NCI-H128 (cell line): ENCODE results near the gene DIP2C.

Source experiments
- DNase-seq: peaks from one replicate; lab custom pipeline; 2025; ENCODE audit not compliant: unreplicated experiment; lab: John Stamatoyannopoulos, UW

DIP2C gene

DNA sequence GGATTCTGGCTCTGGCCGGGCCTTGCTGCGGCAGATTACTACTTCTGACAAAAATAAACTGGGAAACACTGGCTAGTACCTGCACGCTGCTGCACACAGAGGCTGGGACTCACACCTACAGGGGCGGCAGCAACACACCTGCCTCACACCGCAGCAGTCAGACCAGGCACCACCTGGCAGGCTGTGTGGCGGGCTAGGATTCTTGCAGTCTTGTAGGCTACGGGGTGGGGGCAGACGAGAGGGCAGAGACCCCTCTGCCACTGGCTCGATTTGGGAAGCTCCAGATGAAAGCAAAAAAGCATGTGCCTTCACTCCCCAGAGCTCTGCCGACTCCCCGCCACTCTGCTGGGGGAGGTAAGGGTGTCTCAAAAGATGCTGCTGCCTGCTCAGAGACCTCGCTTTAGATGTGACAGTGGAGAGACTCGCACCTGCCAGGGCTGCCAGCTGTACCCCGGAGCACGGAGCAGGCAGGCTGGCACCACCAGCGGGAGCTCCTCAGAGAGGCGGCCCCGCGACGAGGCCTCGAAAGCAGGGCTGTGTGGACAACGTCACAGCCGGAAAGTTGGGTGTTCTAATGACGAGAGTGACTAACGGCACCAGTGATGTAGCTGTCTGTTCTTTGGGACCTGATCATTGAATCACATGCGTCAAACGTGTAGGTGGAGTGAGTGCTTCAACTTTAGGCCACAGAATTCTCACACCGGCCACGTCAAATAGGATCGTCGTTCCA, 303.7 kb downstream of the DIP2C start:
- DNase-seq = no peak

DNA sequence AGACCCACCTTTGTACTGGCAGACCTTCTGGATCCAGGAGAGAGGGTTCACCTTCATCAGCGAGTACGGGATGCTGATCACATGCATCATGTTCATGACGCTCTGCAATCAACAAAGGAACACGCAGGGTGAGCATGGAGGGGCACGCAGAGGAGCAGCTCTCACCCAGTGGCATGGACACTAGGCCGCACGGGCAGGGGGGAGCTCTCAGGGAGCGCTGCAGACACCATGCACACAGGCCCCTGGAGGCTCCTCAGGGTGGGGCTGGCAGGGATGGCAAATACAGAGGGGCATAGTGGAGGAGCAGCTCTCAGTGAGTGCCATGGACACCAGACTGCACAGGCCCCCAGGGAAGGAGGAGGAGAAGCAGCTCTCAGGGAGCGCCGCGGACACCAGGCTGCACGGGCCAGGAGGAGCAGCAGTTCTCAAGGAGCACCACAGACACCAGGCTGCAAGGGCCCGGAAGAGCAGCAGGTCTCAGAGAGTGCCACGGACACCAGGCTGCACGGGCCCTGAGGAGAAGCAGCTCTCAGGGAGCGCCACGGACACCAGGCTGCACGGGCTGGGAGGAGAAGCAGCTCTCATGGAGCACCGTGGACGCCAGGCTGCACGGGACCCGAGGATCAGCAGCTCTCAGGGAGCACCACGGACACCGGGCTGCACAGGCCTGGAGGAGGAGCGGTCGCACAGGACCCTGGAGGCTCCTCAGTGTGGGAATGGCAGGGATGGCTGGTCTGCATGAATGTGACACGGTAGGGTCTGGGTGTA, 304.7 kb downstream of the DIP2C start:
- DNase-seq = no peak

DNA sequence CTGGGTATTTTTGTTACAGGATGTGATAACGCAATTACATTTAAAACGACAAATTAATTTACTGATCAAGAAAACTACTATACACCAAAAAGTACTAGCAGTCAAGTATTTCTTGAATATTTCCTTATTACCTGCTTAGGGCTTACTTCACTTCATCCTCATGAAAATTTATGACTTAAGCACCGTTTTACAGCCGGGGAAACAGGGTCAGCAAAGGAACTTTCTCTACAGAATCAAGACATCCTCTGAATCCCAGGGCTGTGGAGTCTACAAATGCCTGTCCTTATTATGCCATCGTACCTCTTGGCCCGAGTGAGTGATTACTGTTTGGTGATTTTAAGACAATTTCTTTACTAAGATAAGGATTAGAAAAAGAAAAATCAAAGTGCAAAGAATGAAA, 305.9 kb downstream of the DIP2C start:
- no peak for DNase-seq

DNA sequence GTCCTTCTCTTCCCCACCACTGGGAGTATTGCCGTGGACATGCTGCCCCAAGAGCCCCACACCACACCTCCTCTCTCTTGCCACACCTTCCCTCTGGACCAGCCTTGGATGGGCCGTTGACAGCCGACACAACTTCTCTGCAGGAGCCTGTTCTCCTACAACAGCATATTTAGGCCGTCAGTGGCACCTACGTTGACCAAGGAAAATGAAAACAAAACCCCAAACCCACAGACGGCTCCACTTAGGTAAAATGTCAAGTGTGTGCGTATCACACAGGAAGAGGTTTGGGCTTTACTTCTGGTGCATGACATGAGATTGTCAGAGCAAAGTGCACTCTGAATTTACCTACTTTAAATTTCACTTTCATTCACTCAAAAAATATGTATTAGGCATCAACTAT, 307.7 kb downstream of the DIP2C start:
- no peak for DNase-seq

DNA sequence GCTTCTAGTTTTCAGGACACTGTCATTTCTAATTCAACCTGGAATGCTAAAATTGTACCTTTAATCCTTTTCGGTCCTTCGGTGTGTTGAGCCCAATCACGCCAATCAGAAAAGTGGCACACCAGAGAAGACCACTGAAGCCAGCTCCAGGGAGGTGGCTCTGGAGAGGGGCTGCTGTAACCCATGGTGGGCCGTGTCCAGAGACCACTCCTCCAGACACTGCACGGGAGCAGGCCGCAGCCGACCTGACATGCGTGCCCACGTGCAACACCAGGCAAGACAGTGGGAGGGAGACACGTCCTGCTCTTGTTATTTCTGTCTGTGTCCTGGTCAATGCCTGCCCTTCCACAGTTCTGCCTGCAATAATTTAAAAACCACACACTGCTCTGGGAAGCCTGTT, 308.1 kb downstream of the DIP2C start:
- no peak for DNase-seq

DNA sequence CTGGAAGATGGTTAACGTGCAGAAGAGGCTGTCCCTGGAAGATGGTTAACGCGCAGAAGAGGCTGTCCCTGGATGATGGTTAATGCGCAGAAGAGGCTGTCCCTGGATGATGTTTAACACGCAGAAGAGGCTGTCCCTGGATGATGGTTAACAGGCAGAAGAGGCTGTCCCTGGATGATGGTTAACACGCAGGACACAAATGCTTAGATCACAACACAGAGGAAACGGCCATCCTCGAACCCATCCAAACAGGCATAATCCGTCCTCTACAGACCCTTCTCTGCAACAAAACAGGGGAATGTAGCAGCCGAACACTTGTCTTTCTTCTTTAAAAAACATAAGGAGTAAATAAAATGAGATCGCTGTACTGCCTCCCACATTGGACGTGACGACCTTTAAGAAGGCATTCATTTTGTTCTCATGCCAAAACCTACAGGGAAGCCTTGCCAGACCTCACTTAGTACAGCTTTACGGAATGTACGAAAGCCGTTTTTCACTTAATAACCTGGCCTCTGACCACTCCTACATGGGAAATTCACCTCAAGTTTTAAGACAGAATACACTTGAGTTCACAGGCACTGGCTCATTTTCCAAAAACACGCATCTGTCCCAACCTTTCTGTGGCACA, 309.0 kb downstream of the DIP2C start:
- DNase-seq = no peak

DNA sequence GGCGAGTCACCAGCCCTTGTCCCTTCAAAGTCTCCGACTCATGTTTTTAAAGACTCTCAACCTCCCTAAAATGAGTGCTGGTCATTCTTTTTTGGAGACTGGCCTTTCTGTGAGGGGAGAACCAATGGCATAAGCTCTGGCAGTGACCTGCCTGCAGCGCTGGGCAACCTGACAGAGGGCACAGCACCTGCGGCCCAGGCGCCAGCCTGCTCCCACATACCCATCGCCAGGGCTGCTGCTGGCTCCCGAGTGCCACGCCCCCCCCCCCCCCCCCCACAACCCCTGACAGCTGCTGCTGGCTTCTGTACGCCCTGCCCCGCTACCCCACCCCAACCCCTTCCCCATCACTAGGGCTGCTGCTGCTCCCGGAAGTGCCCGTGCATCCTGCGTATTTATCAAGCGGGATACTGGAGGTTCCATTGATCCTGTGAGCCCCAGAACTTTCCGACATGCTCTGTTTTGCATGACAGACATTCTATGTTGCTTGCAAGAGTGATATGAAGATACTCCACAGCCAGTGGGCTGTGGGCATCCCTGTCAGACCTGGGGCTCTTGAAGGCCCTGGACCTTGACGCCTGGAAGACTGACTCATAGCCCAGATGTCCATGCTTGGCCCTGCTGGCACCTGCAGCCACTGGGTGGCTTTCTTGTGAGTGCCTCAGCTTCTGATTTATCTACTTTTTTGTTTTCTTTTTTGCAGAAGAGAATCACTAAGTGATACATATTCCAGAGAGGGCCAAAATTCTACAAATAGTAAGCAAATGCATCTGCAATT, 310.4 kb downstream of the DIP2C start:
- no peak for DNase-seq

DNA sequence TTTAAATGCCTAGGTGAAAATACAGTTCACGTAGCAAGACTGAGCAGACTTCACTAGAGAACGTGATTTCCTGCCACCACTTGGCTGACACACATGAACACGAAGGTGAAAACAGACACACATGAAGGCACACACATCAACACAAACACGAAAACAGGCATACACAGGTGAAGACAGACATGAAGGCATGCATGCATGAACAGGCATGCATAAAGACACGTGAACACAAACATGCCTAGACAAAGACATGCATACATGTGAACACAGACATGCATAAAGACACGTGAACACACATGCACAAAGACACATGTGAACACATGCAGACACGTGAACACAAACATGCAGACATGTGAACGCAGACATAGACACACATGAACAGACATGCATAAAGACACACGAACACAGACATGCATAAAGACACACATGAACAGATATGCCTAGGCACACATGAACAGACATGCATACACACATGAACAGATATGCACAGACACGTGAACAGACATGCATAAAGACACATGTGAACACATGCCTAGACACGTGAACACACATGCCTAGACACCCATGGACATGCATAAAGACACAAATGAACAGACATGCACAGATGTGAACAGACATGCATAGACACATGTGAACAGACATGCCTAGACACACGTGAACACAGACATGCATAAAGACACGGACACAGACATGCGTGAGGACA, 311.1 kb downstream of the DIP2C start:
- DNase-seq = no peak

DNA sequence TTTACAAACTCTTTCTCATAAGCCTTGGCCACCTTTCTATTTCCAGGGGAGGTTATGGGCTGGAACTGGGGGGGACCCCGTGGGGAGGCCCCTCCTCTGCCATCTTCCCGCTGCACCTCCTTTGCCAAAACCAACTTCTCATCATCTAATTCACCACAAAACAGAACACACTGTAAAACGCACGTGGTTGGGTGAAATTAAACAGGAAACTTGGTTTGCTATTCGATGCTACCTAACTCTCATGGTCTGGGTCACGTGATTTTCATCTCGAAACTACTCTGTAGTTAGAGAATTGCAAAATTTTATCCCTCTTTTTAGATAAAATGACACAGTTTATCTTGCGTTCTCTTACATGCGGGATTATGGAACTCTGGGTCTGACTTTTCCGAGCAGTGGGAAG, 312.2 kb downstream of the DIP2C start:
- no peak for DNase-seq

DNA sequence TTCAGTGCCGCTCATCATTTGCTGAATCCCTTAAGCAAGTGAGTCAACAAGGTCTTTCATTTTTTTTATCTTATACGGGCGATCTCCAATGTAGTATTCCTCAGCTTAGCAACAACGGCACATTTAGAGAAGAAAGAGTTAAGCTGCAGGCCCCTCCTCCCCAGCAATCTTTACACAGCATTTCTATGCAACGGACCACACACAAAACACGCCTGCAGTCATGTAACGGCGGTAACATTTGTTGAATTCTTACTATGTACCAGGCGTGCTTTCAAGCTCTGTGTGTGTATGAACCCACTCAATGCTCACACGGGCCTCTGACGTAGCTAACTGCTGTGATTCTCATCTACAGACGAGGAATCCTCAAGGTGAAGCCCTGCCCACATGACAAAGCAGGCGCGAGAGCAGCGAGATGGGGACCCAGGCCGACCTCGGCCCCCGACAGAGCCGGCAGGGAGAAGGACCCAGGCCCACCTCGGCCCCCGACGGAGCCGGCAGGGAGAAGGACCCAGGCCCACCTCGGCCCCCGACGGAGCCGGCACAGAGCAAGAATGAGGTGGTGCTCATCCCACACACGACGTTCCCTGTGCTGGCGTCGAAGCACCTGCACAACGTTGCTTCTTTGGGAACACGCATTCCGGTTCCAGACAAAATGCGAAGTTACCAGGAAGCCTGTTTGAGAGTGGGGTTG, 313.5 kb downstream of the DIP2C start:
- no peak for DNase-seq

DNA sequence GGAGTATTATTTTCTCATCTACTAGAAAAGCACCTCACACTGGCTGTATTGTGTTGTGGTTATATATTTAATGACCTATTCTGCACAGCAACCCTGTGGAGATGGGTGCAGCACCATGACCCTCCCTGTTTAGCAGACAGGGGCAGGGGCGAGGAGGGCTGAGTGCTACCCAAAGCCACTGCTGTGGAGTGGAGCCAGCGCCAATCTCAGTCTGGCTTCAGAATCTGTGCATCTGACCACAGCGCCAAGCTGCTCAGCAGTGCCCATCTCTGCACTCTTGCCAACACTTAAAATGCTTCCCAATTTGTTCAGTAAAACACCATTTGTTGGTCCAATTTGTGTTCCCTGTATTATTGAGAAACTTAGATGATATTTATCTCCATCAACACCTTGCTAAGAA, 315.1 kb downstream of the DIP2C start:
- DNase-seq = no peak

DNA sequence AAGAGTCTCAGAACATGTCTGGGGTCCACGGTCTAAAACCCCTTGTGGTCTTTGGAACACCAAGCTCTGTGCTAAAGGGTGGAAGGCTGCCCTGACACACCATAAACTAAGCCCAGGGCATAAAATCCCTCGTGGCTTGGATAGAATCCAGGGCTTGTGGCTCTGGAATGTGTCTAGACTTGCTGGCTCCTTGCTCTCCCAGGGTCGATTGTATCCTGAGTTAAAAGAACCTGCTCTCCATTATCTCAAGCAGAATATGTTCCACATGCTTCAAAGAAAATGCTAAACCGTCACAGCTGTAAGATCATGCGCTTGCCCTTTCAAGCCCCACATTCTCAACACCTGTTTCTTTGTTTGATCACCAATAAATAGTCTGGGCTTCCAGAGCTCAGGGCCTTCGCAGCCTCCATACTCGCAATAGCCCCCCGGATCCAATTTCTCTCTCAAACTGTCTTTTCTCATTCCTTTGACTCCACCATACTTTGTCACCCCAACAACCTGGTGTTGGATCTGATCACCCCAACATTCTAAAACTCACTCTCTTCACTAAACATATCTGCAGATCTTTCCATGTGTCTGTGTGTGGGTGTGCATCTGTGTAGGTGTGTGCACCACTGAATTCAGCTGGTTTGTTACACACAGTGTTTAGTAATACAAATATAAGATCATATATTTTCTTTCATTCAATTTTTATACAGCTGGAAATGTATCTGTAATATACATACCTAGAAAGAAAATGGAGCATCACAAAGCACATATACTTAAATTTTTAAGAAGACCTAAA, 315.8 kb downstream of the DIP2C start:
- no peak for DNase-seq

DNA sequence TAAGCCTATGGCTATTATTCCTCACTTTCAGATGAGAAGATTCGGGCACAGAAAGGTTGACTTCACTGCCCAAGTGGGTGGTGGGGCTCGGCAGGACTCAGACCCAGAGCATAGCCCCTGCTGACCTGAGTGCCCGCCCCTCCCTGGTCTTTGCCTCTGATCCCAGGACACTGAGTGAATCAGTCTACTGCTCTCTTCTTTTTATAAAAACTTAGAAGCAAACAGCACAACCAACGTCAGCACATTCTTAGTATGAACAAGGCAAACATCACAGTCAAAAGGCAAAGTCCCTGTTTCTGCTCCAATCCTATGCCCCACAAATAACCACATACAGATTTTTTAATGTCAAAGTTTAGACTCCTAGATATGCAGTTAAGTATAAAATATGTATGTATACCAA, 316.5 kb downstream of the DIP2C start:
- no peak for DNase-seq

DNA sequence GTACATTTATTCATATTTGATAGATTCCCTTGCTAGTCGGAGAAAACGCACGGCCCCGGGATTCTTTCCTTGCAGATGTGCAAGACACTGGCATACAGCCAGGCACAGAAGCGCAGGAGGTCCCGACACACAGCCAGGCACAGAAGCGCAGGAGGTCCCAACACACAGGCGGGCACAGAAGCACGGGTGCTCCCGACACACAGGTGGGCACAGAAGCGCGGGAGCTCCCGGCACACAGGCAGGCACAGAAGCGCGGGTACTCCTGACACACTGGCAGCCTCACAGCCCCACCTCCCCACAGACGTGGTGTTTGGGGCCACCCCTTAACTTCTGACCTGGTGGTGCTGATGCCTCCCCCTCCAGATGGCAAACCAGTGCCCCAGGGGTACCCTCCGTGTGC, 316.9 kb downstream of the DIP2C start:
- no peak for DNase-seq

DNA sequence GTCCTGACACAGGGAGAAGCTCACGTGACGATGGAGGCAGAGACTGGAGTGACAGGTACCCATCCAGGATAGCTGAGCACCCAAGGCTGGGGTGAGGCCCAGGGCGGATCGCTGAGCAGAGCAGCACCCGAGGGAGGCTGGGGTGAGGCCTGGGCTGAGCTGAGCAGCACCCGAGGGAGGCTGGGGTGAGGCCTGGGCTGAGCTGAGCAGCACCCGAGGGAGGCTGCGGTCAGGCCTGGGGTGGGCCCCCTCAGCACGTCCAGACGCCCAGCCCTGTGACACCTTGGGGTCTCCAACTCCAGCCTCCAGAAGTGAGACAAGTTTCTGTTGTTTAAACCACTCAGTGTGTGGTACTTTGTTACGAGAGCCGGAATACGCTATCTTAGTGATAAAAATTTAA, 318.0 kb downstream of the DIP2C start:
- DNase-seq = no peak

DNA sequence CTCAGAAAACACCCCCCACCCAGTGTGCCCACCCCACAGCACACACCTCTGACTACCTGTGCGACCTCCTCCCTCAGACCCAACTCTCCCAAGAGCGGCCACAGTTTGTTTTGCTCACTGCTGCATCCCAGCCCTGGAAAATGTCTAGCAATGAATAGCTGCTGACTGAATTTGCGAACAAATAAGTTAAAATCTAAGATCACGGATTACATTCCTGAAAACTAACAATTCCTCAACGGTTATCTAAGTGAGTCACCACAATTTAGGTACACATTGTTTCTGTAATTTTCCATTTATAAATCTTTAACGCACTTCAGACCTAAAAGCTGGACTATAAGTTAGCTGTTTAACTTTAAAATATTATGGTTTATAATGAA, 319.0 kb downstream of the DIP2C start:
- DNase-seq = no peak

DNA sequence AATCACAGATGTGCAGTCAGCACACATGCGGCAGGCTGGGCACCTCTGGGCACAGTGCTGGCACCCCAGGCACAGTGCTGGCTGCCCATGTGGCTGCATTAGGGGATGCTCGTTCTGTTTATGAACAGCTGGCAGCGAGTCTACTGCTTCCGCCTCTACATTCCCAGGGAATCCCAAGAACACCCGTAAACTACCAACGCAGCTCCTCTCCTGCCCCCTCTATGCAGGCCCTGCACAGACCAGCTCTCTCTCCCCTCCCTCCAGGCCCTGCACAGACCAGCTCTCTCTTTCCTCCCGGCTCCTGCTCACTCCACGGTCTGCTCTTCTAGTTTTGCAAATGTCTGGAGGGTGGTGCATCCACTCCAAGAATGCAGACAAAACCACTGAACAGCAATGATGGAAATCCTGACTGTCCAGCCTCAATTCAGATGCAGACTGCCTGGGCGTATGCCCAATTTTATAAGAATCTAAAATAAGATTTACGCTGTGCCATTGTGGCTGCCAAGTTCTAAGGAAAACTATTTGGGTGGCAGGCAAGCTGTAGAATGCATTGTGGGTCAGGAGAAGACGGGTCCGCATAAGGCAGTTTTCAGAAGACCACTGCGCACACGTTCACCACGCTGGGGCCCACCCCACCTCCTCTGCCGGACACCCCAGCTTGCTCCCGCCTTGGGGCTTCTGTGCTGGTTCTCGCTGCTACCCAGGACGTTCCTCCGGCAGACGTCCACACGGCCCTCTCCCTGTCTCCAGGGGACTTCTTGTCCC, 319.6 kb downstream of the DIP2C start:
- no peak for DNase-seq

DNA sequence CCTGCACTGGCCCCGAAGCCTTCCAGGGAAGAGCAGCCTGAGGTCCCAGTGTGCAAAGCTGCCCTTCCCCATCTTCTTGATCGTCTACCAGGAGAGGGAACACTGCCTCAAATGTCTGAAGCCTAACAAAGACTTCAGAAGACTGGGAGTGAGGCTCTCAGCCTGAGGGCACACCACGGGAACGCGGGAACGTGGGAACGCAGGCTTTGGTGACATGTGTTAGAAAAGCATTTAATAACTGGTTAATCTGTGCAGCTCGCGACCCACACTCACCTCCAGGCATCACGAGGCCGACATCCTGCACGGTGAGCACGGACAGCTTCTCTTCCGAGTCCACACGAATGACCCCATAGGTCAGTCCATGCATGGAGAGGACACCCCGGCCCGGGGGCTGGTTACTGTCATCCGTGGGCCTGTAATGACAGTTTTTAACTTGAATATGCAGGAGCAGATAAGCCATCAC, 320.2 kb downstream of the DIP2C start:
- no peak for DNase-seq
